Measurements from ENCODE around the gene CYFIP2. TPM values are rescaled to one million over a fixed set of nuclear protein-coding genes. Genes with fewer than 3 reads are reported as not detected.

CYFIP2 gene
- total RNA-seq, 1 donor from 2014 or later: 37.4 TPM

- no peak for DNase-seq (ENCODE audit: low spot score)
- H3K27me3 Mint-ChIP-seq (ENCODE audit: low read depth): no peaks in the 10 kb centered on the region
- TF ChIP-seq CTCF (IDR thresholded peaks at IDR 0.05): no peak
Observed at GRCh38 chr5:157294407-157295091, 28.6 kb downstream of the CYFIP2 start.

DNA sequence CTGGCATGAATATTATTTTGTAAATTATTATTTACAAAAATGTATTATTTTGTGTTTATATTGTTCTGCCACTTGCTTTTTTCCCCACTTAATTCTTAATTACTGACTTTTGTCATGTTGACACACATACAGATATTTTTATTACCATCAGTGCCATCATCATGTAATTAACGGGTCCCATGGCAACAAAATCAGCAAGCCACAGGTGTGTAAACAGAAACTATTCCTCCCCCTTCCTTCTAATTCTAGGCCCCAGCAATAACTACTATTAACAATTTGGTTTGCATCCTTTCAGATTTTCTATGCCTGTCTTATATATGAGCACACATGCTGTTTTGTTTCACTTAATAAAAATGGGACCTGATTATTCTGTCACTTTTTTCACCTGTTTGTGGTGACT, 29.3 kb downstream of the CYFIP2 start:
- no peak for TF ChIP-seq CTCF (IDR thresholded peaks at IDR 0.05)
- H3K36me3 Mint-ChIP-seq (ENCODE audit: low read depth): peaks cover 5% of the 10 kb centered on the region
- H3K9me3 Mint-ChIP-seq (ENCODE audit: low read depth): no peaks in the 10 kb centered on the region
- H3K27ac Mint-ChIP-seq (ENCODE audit: unreplicated experiment): no peak overlapping the region
- H3K4me3 Mint-ChIP-seq (ENCODE audit: unreplicated experiment): no peak overlapping the region
- H3K4me1 Mint-ChIP-seq (ENCODE audit: low read depth): peaks cover 16% of the 10 kb centered on the region
- H3K27me3 Mint-ChIP-seq (ENCODE audit: low read depth): no peaks in the 10 kb centered on the region
- no peak for DNase-seq (ENCODE audit: low spot score)

More at GRCh38 chr5:157294407-157295091, 28.6 kb downstream of the CYFIP2 start:
- no peak overlapping the region for H3K4me3 Mint-ChIP-seq (ENCODE audit: unreplicated experiment)
- H3K27ac Mint-ChIP-seq (ENCODE audit: unreplicated experiment): no peak overlapping the region
- peaks cover 22% of the 10 kb centered on the region for H3K4me1 Mint-ChIP-seq (ENCODE audit: low read depth)
- H3K9me3 Mint-ChIP-seq (ENCODE audit: low read depth): no peaks in the 10 kb centered on the region
- H3K36me3 Mint-ChIP-seq (ENCODE audit: low read depth): peaks cover 5% of the 10 kb centered on the region

DNA sequence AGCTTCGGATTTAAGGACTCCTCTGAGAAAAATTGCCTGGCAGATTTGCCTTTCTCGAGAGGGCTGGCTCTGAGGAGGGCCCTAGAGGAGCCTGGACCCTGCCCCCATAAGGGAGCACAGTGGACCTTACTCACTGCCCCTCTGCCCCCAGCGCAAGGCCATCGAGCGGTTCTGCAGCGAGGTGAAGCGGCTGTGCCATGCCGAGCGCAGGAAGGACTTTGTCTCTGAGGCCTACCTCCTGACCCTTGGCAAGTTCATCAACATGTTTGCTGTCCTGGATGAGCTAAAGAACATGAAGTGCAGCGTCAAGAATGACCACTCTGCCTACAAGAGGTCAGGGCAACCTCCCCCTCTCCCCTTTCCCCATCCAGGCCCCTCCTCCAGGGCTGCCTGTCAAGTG, 34.6 kb downstream of the CYFIP2 start:
- no peak for TF ChIP-seq CTCF (IDR thresholded peaks at IDR 0.05)
- no peak for DNase-seq (ENCODE audit: low spot score)

GRCh38 chr5:157301066-157301465, 35.1 kb downstream of the CYFIP2 start:
- H3K36me3 Mint-ChIP-seq (ENCODE audit: low read depth): peaks cover 4% of the 10 kb centered on the region
- H3K27ac Mint-ChIP-seq (ENCODE audit: unreplicated experiment): no peak overlapping the region
- no peak overlapping the region for H3K4me3 Mint-ChIP-seq (ENCODE audit: unreplicated experiment)
- H3K9me3 Mint-ChIP-seq (ENCODE audit: low read depth): no peaks in the 10 kb centered on the region
- no peak for TF ChIP-seq CTCF (IDR thresholded peaks at IDR 0.05)
- H3K4me1 Mint-ChIP-seq (ENCODE audit: low read depth): no peaks in the 10 kb centered on the region
- no peaks in the 10 kb centered on the region for H3K27me3 Mint-ChIP-seq (ENCODE audit: low read depth)
- no peak for DNase-seq (ENCODE audit: low spot score)

More for the DNA sequence above, 34.6 kb downstream of the CYFIP2 start:
- no peak overlapping the region for H3K4me3 Mint-ChIP-seq (ENCODE audit: unreplicated experiment)
- H3K4me1 Mint-ChIP-seq (ENCODE audit: low read depth): no peaks in the 10 kb centered on the region
- H3K27me3 Mint-ChIP-seq (ENCODE audit: low read depth): no peaks in the 10 kb centered on the region
- no peaks in the 10 kb centered on the region for H3K9me3 Mint-ChIP-seq (ENCODE audit: low read depth)
- peaks cover 4% of the 10 kb centered on the region for H3K36me3 Mint-ChIP-seq (ENCODE audit: low read depth)
- H3K27ac Mint-ChIP-seq (ENCODE audit: unreplicated experiment): no peak overlapping the region

DNA sequence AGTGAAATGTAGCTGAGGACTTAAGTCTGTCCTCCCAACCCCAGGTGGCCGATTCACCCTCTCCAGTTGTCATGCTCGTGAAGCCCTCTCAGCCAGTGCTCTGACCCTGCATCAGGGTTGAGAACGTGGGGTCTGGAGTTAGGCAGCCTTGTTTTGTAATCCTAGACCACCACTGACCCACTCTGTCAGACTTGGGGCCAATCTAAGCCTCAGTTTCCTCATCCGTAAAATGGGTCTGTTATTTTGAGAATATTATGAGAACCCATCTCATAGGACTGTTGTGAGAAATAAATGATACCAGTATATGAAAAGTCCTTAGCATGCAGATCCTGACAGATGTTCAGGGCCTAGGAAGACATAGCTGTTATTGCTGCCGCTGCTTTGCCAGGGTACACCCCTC, 37.1 kb downstream of the CYFIP2 start:
- Mint-ChIP-seq H3K4me3 (ENCODE audit: unreplicated experiment) (no peak overlapping the region), H3K36me3 (ENCODE audit: low read depth) (peaks cover 4% of the 10 kb centered on the region), H3K27me3 (ENCODE audit: low read depth) (no peaks in the 10 kb centered on the region), H3K27ac (ENCODE audit: unreplicated experiment) (no peak overlapping the region), H3K4me1 (ENCODE audit: low read depth) (no peaks in the 10 kb centered on the region), H3K9me3 (ENCODE audit: low read depth) (no peaks in the 10 kb centered on the region)
- no peak for DNase-seq (ENCODE audit: low spot score)
- no peak for TF ChIP-seq CTCF (IDR thresholded peaks at IDR 0.05)
